Type B pancreatic cell (in vitro differentiated cells): ENCODE measurements around the gene HDAC11. TPM values are rescaled to one million over a fixed set of nuclear protein-coding genes. Genes with fewer than 3 reads are reported as not detected.

Experiments
- DNase-seq: peaks from one replicate; pipeline ENCODE4 v3.0.0; 2021; ENCODE audit warnings: mixed read lengths; ENCODE audit not compliant: unreplicated experiment; ENCODE audit errors: extremely low spot score
- H3K27ac Mint-ChIP-seq: 2 replicates; pipeline ENCODE4 v1.8.0; 2021; ENCODE audit warnings: mild to moderate bottlenecking, mixed read lengths
- H3K27me3 Mint-ChIP-seq: 2 replicates; pipeline ENCODE4 v1.8.0; 2021; ENCODE audit warnings: mixed read lengths
- H3K36me3 Mint-ChIP-seq: 2 replicates; pipeline ENCODE4 v1.8.0; 2021; ENCODE audit warnings: mixed read lengths
- H3K4me1 Mint-ChIP-seq: one replicate; pipeline ENCODE4 v1.8.0; 2021; ENCODE audit warnings: mixed read lengths; ENCODE audit not compliant: unreplicated experiment
- H3K4me3 Mint-ChIP-seq: 2 replicates; pipeline ENCODE4 v1.8.0; 2021; ENCODE audit warnings: mild to moderate bottlenecking, mixed read lengths
- H3K9me3 Mint-ChIP-seq: 2 replicates; pipeline ENCODE4 v1.8.0; 2021; ENCODE audit warnings: mixed read lengths
- CTCF ChIP-seq: fragments of 200-600 bp; sonication (generic); conservative IDR thresholded peaks from 2 replicates; pipeline ENCODE4 v1.5.0; 2021; ENCODE audit warnings: antibody characterized with exemption, mild to moderate bottlenecking
- total RNA-seq: library from RNA; stranded (reverse); gene quantifications from 2 replicates; pipeline ENCODE4 v1.2.1, GENCODE V29; 2021; ENCODE audit warnings: low replicate concordance

The HDAC11 gene
- total RNA-seq, 1 donor from 2014 or later: 21.9 TPM

- DNase-seq: no peak
- Mint-ChIP-seq H3K27me3 (peaks cover 5% of the 10 kb centered on the region), H3K27ac (no peak overlapping the region), H3K36me3 (no peaks in the 10 kb centered on the region), H3K4me1 (peaks cover 16% of the 10 kb centered on the region), H3K4me3 (no peak overlapping the region), H3K9me3 (no peaks in the 10 kb centered on the region)
- no peak for TF ChIP-seq CTCF
Measured at GRCh38 chr3:13540297-13540995, 60.3 kb downstream of the HDAC11 start.

- Mint-ChIP-seq H3K27me3 (peaks cover 5% of the 10 kb centered on the region), H3K36me3 (no peaks in the 10 kb centered on the region), H3K27ac (no peak overlapping the region), H3K4me1 (peaks cover 14% of the 10 kb centered on the region), H3K9me3 (no peaks in the 10 kb centered on the region), H3K4me3 (no peak overlapping the region)
- DNase-seq: no peak
- TF ChIP-seq CTCF: no peak
Measured at GRCh38 chr3:13541691-13542090, 61.6 kb downstream of the HDAC11 start.

- Mint-ChIP-seq H3K4me3 (no peak overlapping the region), H3K4me1 (peaks cover 14% of the 10 kb centered on the region), H3K36me3 (no peaks in the 10 kb centered on the region), H3K27me3 (peaks cover 5% of the 10 kb centered on the region), H3K9me3 (no peaks in the 10 kb centered on the region), H3K27ac (no peak overlapping the region)
- DNase-seq: no peak
- TF ChIP-seq CTCF: no peak
Measured at GRCh38 chr3:13542142-13542541, 62.0 kb downstream of the HDAC11 start.

GRCh38 chr3:13543253-13543652 is 63.1 kb downstream of the HDAC11 start:
- no peak for DNase-seq
- H3K27ac Mint-ChIP-seq: no peak overlapping the region

GRCh38 chr3:13544293-13544831 is 64.3 kb downstream of the HDAC11 start:
- H3K4me3 Mint-ChIP-seq: no peak overlapping the region
- H3K27ac Mint-ChIP-seq: no peak overlapping the region
- no peaks in the 10 kb centered on the region for H3K9me3 Mint-ChIP-seq
- no peak for DNase-seq
- no peaks in the 10 kb centered on the region for H3K36me3 Mint-ChIP-seq
- H3K4me1 Mint-ChIP-seq: peaks cover 18% of the 10 kb centered on the region
- TF ChIP-seq CTCF: no peak
- H3K27me3 Mint-ChIP-seq: peaks cover 9% of the 10 kb centered on the region

More at GRCh38 chr3:13543253-13543652, 63.1 kb downstream of the HDAC11 start:
- no peak for TF ChIP-seq CTCF
- H3K9me3 Mint-ChIP-seq: no peaks in the 10 kb centered on the region
- peaks cover 18% of the 10 kb centered on the region for H3K4me1 Mint-ChIP-seq
- no peak overlapping the region for H3K4me3 Mint-ChIP-seq
- H3K36me3 Mint-ChIP-seq: no peaks in the 10 kb centered on the region
- peaks cover 7% of the 10 kb centered on the region for H3K27me3 Mint-ChIP-seq
